Central memory CD8-positive, alpha-beta T cell (primary cell): ENCODE data around the gene BICD1.
"Not testable (repeated sequence)": the region's sequence is repeated elsewhere in the genome, so short reads cannot be mapped to it uniquely, and the experiment has no call there.

Source experiments
- ATAC-seq: fragments of 150-1000 bp; cut with Tn5 transposase; replicated peaks from 2 replicates; pipeline ENCODE4 v1.10.0; 2022; ENCODE audit warnings: mild to moderate bottlenecking, moderate FRiP score, moderate number of reproducible peaks; ENCODE audit not compliant: poor library complexity, severe bottlenecking; ENCODE audit errors: extremely low read depth
- DNase-seq, 2 donors: peaks; one replicate each; pipeline ENCODE4 v3.0.0; 2021; ENCODE audit warnings: low spot score in 2 of 2
- H3K27ac Mint-ChIP-seq: one replicate; pipeline ENCODE4 v1.8.0; 2022; ENCODE audit warnings: low read depth, mild to moderate bottlenecking, moderate library complexity, mixed read lengths
- H3K27me3 Mint-ChIP-seq: one replicate; pipeline ENCODE4 v1.8.0; 2022; ENCODE audit warnings: mixed read lengths
- H3K36me3 Mint-ChIP-seq: one replicate; pipeline ENCODE4 v1.8.0; 2022; ENCODE audit warnings: mild to moderate bottlenecking, moderate library complexity, mixed read lengths; ENCODE audit not compliant: insufficient read depth
- H3K4me1 Mint-ChIP-seq: one replicate; pipeline ENCODE4 v1.8.0; 2022; ENCODE audit warnings: mixed read lengths
- H3K4me3 Mint-ChIP-seq: one replicate; pipeline ENCODE4 v1.8.0; 2022; ENCODE audit warnings: mild to moderate bottlenecking, moderate library complexity, mixed read lengths
- H3K9me3 Mint-ChIP-seq: one replicate; pipeline ENCODE4 v1.8.0; 2022; ENCODE audit warnings: mixed read lengths

Gene BICD1

DNA sequence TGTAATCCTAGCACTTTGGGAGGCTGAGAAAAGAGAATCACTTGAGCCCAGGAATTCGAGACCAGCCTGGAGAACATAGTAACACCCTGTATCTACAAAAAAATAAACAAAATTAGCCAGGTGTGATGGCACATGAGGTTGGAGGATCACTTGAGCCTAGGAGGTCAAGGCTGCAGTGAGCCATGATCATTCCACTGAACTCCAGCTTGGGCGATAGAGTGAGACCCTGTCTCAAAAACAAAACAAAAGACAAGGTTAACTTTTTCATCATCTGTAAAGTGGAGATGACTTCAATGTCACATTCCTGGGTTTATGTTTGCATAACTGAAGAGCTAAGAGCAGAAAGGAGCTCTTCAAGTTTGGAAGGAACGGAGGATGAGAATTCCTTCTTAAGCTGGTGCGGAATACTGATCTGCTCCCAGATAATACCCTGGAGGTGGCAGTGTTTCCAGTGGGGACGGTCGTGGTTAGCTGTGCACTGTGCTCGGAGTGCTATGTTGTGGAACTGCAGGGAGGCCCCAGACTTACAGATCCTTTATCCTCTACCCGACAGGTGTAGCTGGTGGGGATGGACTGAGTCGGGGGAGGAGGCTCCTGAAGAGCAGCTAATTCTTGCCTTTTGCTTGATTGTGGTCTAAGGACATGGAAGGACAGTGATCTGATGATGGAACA lies 22.5 kb upstream of the BICD1 start:
- H3K4me1 Mint-ChIP-seq, result no peaks in the 10 kb centered on the region
- H3K27me3 Mint-ChIP-seq, result no peaks in the 10 kb centered on the region
- H3K4me3 Mint-ChIP-seq, result no peak overlapping the region
- no peak overlapping the region for H3K27ac Mint-ChIP-seq
- DNase-seq, result no peak
- H3K9me3 Mint-ChIP-seq, result no peaks in the 10 kb centered on the region
- ATAC-seq, result no peak
- H3K36me3 Mint-ChIP-seq, result no peaks in the 10 kb centered on the region

- Mint-ChIP-seq H3K4me1 (no peaks in the 10 kb centered on the region), H3K27me3 (no peaks in the 10 kb centered on the region), H3K36me3 (no peaks in the 10 kb centered on the region), H3K27ac (no peak overlapping the region), H3K9me3 (no peaks in the 10 kb centered on the region), H3K4me3 (no peak overlapping the region)
- DNase-seq (no peak), ATAC-seq (no peak)
These were observed 21.9 kb upstream of the BICD1 start for GRCh38 chr12:32084753-32085152.

GRCh38 chr12:32087306-32087705 lies 19.3 kb upstream of the BICD1 start:
- Mint-ChIP-seq H3K27ac (no peak overlapping the region), H3K36me3 (no peaks in the 10 kb centered on the region), H3K9me3 (no peaks in the 10 kb centered on the region), H3K27me3 (no peaks in the 10 kb centered on the region), H3K4me1 (no peaks in the 10 kb centered on the region), H3K4me3 (no peak overlapping the region)
- ATAC-seq (no peak), DNase-seq (no peak)

GRCh38 chr12:32089156-32089555 lies 17.5 kb upstream of the BICD1 start:
- no peaks in the 10 kb centered on the region for H3K4me1 Mint-ChIP-seq

DNA sequence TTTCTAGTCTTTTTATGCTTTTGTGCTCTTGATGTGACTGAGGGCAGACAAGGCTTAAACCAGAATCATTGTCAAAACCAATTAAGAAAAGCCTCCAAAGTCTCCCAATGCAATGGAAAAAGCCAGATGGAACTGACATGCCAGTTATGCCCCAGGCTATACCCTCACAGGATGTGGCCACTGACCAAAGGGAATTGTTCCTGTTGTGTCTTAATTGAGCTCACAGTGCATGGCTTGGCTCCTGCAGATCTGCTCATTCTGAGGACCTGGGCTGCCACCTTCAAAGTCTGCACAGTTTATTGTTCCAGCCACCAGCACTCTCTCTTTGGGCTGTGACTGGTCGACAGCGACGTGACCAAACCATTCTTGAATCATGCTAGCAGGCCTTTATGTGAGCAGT lies 17.1 kb upstream of the BICD1 start:
- Mint-ChIP-seq H3K36me3 (no peaks in the 10 kb centered on the region), H3K27me3 (no peaks in the 10 kb centered on the region), H3K4me3 (no peak overlapping the region), H3K4me1 (no peaks in the 10 kb centered on the region), H3K9me3 (no peaks in the 10 kb centered on the region), H3K27ac (no peak overlapping the region)
- ATAC-seq, result no peak
- DNase-seq, result no peak

More at GRCh38 chr12:32089156-32089555, 17.5 kb upstream of the BICD1 start:
- ATAC-seq, result no peak
- Mint-ChIP-seq H3K36me3 (no peaks in the 10 kb centered on the region), H3K27me3 (no peaks in the 10 kb centered on the region), H3K4me3 (no peak overlapping the region), H3K27ac (no peak overlapping the region), H3K9me3 (no peaks in the 10 kb centered on the region)
- DNase-seq, result no peak

- Mint-ChIP-seq H3K4me3 (no peak overlapping the region), H3K27me3 (no peaks in the 10 kb centered on the region), H3K4me1 (no peaks in the 10 kb centered on the region), H3K27ac (no peak overlapping the region), H3K36me3 (no peaks in the 10 kb centered on the region), H3K9me3 (no peaks in the 10 kb centered on the region)
- ATAC-seq (no peak), DNase-seq (no peak)
These were observed 15.0 kb upstream of the BICD1 start for GRCh38 chr12:32091696-32092095.

DNA sequence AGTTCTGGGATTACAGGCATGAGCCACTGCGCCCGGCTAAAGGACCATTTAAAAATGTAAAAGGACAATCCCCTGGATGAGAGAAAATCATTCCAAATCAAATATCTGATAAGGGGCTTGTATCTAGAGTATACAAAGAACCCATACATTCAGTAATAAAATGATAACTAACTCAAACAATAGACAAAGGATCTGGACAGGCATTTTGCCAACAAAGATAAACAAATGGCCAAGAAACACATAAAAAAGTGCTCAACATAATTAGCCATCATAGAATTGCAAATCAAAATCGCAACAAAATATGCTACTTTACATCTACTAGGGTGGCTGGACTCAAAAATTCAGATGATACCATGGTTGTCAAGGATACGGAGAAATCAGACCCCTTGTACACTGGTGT lies 8.5 kb upstream of the BICD1 start:
- ATAC-seq, result no peak
- H3K27ac Mint-ChIP-seq, result no peak overlapping the region
- H3K27me3 Mint-ChIP-seq, result no peaks in the 10 kb centered on the region

DNA sequence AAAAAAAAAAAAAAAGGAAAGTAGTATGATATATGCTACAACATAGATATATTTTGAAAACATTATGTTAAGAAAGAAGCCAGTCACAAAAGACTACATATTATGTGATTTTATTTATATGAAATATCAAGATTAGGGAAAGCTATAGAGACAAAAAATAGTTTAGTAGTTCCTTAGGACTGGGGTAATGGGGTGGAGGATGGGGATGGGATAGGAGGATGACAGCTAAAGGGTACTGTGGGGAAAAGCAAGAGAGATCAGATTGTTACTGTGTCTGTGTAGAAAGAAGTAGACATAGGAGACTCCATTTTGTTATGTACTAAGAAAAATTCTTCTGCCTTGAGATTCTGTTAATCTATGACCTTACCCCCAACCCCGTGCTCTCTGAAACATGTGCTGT lies 7.4 kb upstream of the BICD1 start:
- DNase-seq, H3K27ac Mint-ChIP-seq, H3K4me1 Mint-ChIP-seq, H3K9me3 Mint-ChIP-seq, ATAC-seq, H3K4me3 Mint-ChIP-seq, H3K27me3 Mint-ChIP-seq, H3K36me3 Mint-ChIP-seq: not testable (repeated sequence)

More for the DNA sequence above, 8.5 kb upstream of the BICD1 start:
- H3K36me3 Mint-ChIP-seq, result no peaks in the 10 kb centered on the region
- H3K4me1 Mint-ChIP-seq, result no peaks in the 10 kb centered on the region
- H3K9me3 Mint-ChIP-seq, result no peaks in the 10 kb centered on the region
- no peak for DNase-seq
- H3K4me3 Mint-ChIP-seq, result no peak overlapping the region

DNA sequence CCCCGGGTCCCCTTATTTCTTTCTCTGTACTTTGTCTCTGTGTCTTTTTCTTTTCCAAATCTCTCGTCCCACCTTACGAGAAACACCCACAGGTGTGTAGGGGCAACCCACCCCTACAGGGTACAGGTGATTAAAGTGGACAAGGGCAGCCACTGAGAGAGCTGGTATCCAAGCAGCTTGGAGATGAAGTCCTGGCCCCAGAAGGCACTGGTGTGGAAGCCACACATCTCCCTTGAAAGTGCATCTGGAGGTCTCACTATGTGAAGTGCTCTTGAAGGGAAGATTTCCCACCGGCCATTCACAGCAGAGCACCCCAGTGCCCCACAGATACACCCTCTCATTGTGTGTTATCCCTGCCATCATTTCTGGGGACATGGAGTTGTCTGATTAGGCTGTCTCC lies 6.3 kb upstream of the BICD1 start:
- H3K27ac Mint-ChIP-seq, result no peak overlapping the region
- DNase-seq (no peak), ATAC-seq (no peak)
- no peaks in the 10 kb centered on the region for H3K27me3 Mint-ChIP-seq
- no peak overlapping the region for H3K4me3 Mint-ChIP-seq
- no peaks in the 10 kb centered on the region for H3K9me3 Mint-ChIP-seq
- no peaks in the 10 kb centered on the region for H3K4me1 Mint-ChIP-seq
- H3K36me3 Mint-ChIP-seq, result no peaks in the 10 kb centered on the region

DNA sequence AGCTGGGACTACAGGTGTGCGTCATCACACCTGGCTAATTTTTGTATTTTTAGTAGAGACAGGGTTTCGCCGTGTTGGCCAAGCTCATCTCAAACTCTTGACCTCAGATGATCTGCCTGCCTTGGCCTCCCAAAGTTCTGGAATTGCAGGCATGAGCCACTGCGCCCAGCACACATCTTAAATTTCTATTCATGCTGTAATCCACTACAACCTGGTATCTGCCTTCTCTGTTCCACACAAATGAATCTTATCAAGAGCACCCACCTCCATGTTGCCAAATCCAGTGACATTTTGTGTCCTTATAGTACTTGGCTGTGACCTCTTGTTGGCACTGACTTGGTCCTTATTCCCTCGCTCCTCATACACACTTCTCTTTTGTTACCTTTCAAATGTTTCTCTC lies 5.8 kb upstream of the BICD1 start:
- Mint-ChIP-seq H3K4me1 (peaks cover 2% of the 10 kb centered on the region), H3K27me3 (no peaks in the 10 kb centered on the region), H3K27ac (no peak overlapping the region), H3K36me3 (no peaks in the 10 kb centered on the region), H3K4me3 (no peak overlapping the region), H3K9me3 (no peaks in the 10 kb centered on the region)
- DNase-seq (no peak), ATAC-seq (no peak)

GRCh38 chr12:32102234-32102633 lies 4.4 kb upstream of the BICD1 start:
- Mint-ChIP-seq H3K9me3 (no peaks in the 10 kb centered on the region), H3K4me3 (no peak overlapping the region), H3K27me3 (no peaks in the 10 kb centered on the region), H3K36me3 (peaks cover 3% of the 10 kb centered on the region), H3K27ac (no peak overlapping the region), H3K4me1 (peaks cover 12% of the 10 kb centered on the region)
- ATAC-seq (no peak), DNase-seq (no peak)

DNA sequence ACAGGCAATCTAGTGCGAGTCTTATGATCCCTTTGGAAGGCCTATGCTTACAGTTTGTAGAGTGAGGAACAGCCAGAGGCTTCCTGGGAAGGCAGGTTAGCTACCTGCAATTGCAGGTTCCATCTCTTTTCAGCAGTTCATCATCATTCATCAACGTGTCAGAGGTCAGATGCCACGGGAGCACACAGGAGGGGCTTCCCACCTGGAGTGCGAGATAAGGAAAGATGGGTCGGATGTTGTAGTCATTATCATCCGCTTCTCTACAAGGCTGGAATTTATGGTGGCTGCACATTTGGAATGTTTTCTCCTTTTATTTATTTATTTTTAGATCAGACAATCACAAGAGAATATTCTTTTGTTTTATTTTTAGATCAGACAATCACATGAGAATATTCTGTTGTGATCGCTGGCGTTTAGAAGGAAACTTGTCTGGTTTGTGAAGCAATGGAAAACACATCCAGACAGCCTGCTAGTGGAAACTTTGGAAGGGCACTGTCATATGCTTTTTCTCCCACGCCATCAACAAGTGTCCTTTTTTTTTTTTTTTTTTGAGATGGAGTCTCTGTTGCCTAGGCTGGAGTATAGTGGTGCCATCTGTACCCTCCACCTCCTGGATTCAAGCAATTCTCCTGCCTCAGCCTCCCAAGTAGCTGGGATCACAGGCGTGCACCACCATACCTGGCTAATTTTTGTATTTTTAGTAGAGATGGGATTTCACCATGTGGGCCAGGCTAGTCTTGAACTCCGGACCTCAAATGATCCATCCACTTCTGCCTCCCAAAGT lies 1.9 kb upstream of the BICD1 start:
- Mint-ChIP-seq H3K36me3 (peaks cover 5% of the 10 kb centered on the region), H3K9me3 (no peaks in the 10 kb centered on the region), H3K4me3 (no peak overlapping the region), H3K27ac (no peak overlapping the region), H3K4me1 (peaks cover 31% of the 10 kb centered on the region), H3K27me3 (no peaks in the 10 kb centered on the region)
- no peak for DNase-seq
- ATAC-seq, result no peak

GRCh38 chr12:32105986-32106516 lies 596 bp upstream of the BICD1 start:
- H3K4me1 Mint-ChIP-seq, result peaks cover 31% of the 10 kb centered on the region
- DNase-seq, result no peak
- H3K4me3 Mint-ChIP-seq, result peak overlapping the region; percentile 89
- H3K27me3 Mint-ChIP-seq, result no peaks in the 10 kb centered on the region
- ATAC-seq, result no peak
- no peaks in the 10 kb centered on the region for H3K9me3 Mint-ChIP-seq
- H3K27ac Mint-ChIP-seq, result peak overlapping the region; percentile 85
- peaks cover 5% of the 10 kb centered on the region for H3K36me3 Mint-ChIP-seq
